Uterus (tissue), 2 donors: ENCODE data around the gene AUTS2.

Experiments
- CTCF ChIP-seq, 4 experiments: fragments of 200-600 bp in 2 of 4; fragments of 450-650 bp in 2 of 4; sonication (generic) in 2 of 4; IDR thresholded peaks; one replicate each; pipeline ENCODE4 v1.5.1; 2016 to 2019; ENCODE audit warnings: antibody characterized with exemption in 4 of 4, mild to moderate bottlenecking in 2 of 4, moderate library complexity in 1 of 4
- POLR2A ChIP-seq, 2 donors: fragments of 450-650 bp; IDR thresholded peaks; one replicate each; pipeline ENCODE4 v1.6.1; 2016; ENCODE audit warnings: antibody characterized with exemption in 2 of 2, mild to moderate bottlenecking in 1 of 2, moderate library complexity in 1 of 2

GRCh38 chr7:70042533-70042932 is 444.3 kb downstream of the AUTS2 start:
- TF ChIP-seq CTCF (IDR thresholded peaks at IDR 0.05) (peak; percentile 17 to 36 (median 29)), POLR2A (IDR thresholded peaks at IDR 0.05) (no peak)
